A673 (cell line): ENCODE data around the gene PTPRQ. TPM values are rescaled to one million over a fixed set of nuclear protein-coding genes. Genes with fewer than 3 reads are reported as not detected.

Source experiments
- BruUV-seq: library from RNA; stranded (reverse); fragments of 400-500 nt; replicated peaks from 2 replicates; lab custom pipeline; 2021; lab: Mats Ljungman, UMichigan
- CTCF ChIA-PET: fragments of 300-600 bp; sonication (Branson Sonifier 250); formaldehyde crosslinking; loops from one replicate; lab custom pipeline; 2022; ENCODE audit warnings: antibody characterized with exemption; lab: Charles Lee
- POLR2A ChIA-PET: fragments of 300-600 bp; sonication (Branson Sonifier 250); formaldehyde crosslinking; loops from one replicate; lab custom pipeline; 2022; ENCODE audit warnings: antibody characterized with exemption; ENCODE audit not compliant: low non-redundant PET; lab: Charles Lee
- DNase-seq: peaks from one replicate; pipeline ENCODE4 v3.0.0-alpha.2; 2015; ENCODE audit warnings: low spot score
- H3K27ac ChIP-seq: fragments of 200-600 bp; sonication (generic); 2 replicates; pipeline ENCODE4 v1.5.1; 2016; ENCODE audit warnings: mixed run types, low read depth, mild to moderate bottlenecking, mixed read lengths, antibody characterized with exemption, low read length; ENCODE audit not compliant: poor library complexity, severe bottlenecking
- H3K27me3 ChIP-seq: fragments of 200-600 bp; sonication (generic); replicated peaks from 2 replicates; pipeline ENCODE4 v1.6.1; 2017; ENCODE audit warnings: mixed run types, low read depth, mild to moderate bottlenecking, mixed read lengths, antibody characterized with exemption, low read length; ENCODE audit not compliant: insufficient read depth, poor library complexity
- H3K36me3 ChIP-seq: fragments of 200-600 bp; sonication (generic); 2 replicates; pipeline ENCODE4 v1.6.1; 2016; ENCODE audit warnings: mixed run types, mild to moderate bottlenecking, mixed read lengths, antibody characterized with exemption, low read length; ENCODE audit not compliant: insufficient read depth, poor library complexity, severe bottlenecking
- H3K4me1 ChIP-seq: fragments of 200-600 bp; sonication (generic); 2 replicates; pipeline ENCODE4 v1.6.1; 2017; ENCODE audit warnings: mixed run types, mild to moderate bottlenecking, mixed read lengths, antibody characterized with exemption, low read length; ENCODE audit not compliant: insufficient read depth, poor library complexity, severe bottlenecking
- H3K4me3 ChIP-seq: fragments of 200-600 bp; sonication (generic); 2 replicates; pipeline ENCODE4 v1.5.1; 2016; ENCODE audit warnings: low read depth, mixed run types, mild to moderate bottlenecking, mixed read lengths, low read length; ENCODE audit not compliant: poor library complexity, severe bottlenecking
- H3K9me3 ChIP-seq: fragments of 200-600 bp; sonication (generic); 2 replicates; pipeline ENCODE4 v1.6.1; 2016; ENCODE audit warnings: mixed run types, low read depth, mild to moderate bottlenecking, mixed read lengths, antibody characterized with exemption, low read length; ENCODE audit not compliant: poor library complexity, severe bottlenecking
- EZH2 ChIP-seq: fragments of 200-600 bp; sonication (generic); IDR thresholded peaks from 2 replicates; pipeline ENCODE4 v1.6.1; 2017; ENCODE audit warnings: borderline replicate concordance, low read depth, mild to moderate bottlenecking, mixed read lengths, antibody characterized with exemption, low read length; ENCODE audit not compliant: poor library complexity, severe bottlenecking
- intact Hi-C: fragments of 100-400 bp; cut with micrococcal nuclease; formaldehyde crosslinking; loops from one replicate; pipeline ENCODE4 v1.10.0; 2022; ENCODE audit not compliant: unreplicated experiment
- total RNA-seq: library from RNA; stranded (reverse); gene quantifications from 2 replicates; pipeline ENCODE4 v1.2.3, GENCODE V29; 2021
- TF ChIP-seq, protein P1 (sequence below): fragments of 300-800, 200-600 bp; sonication (generic); conservative IDR thresholded peaks from 2 replicates; pipeline ENCODE4 v1.5.1; 2017; ENCODE audit warnings: low read depth, mild to moderate bottlenecking, antibody characterized with exemption, low read length, moderate library complexity, mixed read lengths

PTPRQ gene
- total RNA-seq, 1 experiment from 2014 or later = 0.15 TPM

DNA sequence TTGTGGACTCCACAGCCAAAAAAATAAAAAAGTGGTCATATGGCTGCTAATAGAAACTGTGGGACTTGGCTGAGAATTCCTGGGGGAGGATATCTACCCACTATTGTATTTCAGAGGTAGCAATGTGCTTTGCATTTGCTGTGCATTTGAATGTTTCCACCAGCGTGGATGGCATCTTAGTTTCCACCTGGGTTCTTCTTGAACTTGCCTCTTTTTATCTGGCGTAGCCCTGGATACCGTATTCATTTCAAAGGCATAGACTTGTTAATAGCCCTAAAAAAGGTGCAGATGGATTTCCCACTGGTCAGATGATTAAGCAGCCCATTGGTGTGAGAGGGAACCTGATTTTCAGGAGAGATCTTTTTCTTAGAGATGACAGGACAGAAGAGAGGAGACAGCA is 270.8 kb downstream of the PTPRQ start:
- no peaks in the 10 kb centered on the region for H3K9me3 ChIP-seq
- no peak overlapping the region for H3K27ac ChIP-seq
- intact Hi-C loops = no loop called here
- no peaks in the 10 kb centered on the region for H3K36me3 ChIP-seq
- DNase-seq = no peak
- no TSS peak for BruUV-seq
- H3K27me3 ChIP-seq = no peaks in the 10 kb centered on the region
- TF ChIP-seq, protein P1, sequence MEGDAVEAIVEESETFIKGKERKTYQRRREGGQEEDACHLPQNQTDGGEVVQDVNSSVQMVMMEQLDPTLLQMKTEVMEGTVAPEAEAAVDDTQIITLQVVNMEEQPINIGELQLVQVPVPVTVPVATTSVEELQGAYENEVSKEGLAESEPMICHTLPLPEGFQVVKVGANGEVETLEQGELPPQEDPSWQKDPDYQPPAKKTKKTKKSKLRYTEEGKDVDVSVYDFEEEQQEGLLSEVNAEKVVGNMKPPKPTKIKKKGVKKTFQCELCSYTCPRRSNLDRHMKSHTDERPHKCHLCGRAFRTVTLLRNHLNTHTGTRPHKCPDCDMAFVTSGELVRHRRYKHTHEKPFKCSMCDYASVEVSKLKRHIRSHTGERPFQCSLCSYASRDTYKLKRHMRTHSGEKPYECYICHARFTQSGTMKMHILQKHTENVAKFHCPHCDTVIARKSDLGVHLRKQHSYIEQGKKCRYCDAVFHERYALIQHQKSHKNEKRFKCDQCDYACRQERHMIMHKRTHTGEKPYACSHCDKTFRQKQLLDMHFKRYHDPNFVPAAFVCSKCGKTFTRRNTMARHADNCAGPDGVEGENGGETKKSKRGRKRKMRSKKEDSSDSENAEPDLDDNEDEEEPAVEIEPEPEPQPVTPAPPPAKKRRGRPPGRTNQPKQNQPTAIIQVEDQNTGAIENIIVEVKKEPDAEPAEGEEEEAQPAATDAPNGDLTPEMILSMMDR = no peak
- TF ChIP-seq EZH2 = no peak
- no peak overlapping the region for H3K4me3 ChIP-seq
- H3K4me1 ChIP-seq = no peaks in the 10 kb centered on the region
- POLR2A ChIA-PET = no interaction called here
- CTCF ChIA-PET = no interaction called here

DNA sequence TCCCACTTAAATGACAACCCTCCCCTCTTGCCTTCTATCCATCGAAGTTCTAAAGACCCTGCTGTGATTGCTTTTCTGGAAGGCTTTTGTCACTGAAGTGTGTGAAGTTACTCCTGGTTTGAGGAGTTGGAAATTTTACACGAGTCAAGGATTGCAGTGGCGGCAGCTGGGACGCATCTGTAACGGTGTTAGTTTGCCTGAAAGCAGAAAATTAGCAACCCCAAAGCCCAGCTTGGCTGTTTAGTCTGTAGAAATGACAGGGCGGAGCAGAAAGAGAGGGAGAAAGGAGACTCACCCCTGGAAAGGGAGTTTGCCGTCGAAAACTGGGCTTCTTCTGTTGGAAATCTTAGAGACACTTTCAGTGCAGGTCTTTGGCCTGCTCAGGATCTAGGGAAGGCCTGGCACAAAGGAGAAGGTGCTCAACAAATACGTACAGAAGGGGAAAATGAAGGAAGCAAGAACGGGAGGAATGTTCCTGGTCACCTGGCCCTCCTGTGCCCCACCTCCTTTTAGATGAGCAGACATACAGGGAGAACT is 271.7 kb downstream of the PTPRQ start:
- H3K9me3 ChIP-seq = no peaks in the 10 kb centered on the region
- ChIA-PET CTCF (no interaction called here), POLR2A (no interaction called here)
- DNase-seq = no peak
- no peak overlapping the region for H3K27ac ChIP-seq
- BruUV-seq = no TSS peak
- H3K4me1 ChIP-seq = no peaks in the 10 kb centered on the region
- no peak overlapping the region for H3K4me3 ChIP-seq
- intact Hi-C loops = no loop called here
- no peaks in the 10 kb centered on the region for H3K36me3 ChIP-seq
- H3K27me3 ChIP-seq = no peaks in the 10 kb centered on the region
- no peak for TF ChIP-seq EZH2
- TF ChIP-seq, protein P1 = no peak

DNA sequence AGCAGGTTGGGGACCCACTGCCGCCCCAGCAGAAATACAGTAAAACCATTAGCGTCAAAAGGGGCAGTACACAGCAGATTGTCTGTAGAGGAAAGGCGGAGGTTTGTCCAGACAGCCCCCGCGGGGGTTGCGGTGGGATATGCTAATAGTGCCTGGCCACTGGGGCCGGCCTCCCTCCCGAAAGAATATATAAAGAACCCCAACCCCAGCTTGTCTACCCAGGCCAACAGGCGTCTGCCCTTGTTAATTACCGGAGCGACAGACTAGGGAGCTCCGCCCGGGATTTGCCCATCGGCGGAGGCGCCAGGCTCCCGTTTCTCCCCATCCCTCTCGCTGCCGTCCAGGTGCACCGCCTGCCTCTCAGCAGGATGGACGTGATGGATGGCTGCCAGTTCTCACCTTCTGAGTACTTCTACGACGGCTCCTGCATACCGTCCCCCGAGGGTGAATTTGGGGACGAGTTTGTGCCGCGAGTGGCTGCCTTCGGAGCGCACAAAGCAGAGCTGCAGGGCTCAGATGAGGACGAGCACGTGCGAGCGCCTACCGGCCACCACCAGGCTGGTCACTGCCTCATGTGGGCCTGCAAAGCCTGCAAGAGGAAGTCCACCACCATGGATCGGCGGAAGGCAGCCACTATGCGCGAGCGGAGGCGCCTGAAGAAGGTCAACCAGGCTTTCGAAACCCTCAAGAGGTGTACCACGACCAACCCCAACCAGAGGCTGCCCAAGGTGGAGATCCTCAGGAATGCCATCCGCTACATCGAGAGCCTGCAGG is 272.8 kb downstream of the PTPRQ start, which contains the start of gene MYF5:
MYF5 (plus strand) TSS at position 217 of the 774 bp plus-strand sequence; CDS start at position 369, 152 bp downstream.
- Histone ChIP-seq H3K4me1 (no peaks in the 10 kb centered on the region), H3K36me3 (no peaks in the 10 kb centered on the region), H3K9me3 (no peaks in the 10 kb centered on the region), H3K27ac (no peak within 1 kb of the TSS), H3K27me3 (no peaks in the 10 kb centered on the region), H3K4me3 (no peak within 1 kb of the TSS)
- no TSS peak for BruUV-seq
- ChIA-PET CTCF (no interaction called here), POLR2A (no interaction called here)
- intact Hi-C loops = no loop called here
- TF ChIP-seq, protein P1 = no peak
- TF ChIP-seq EZH2 = no peak
- DNase-seq = no peak
